GM12891 (cell line): Measurements from ENCODE around the gene PTDSS2.
"Not testable (repeated sequence)": the region's sequence is repeated elsewhere in the genome, so short reads cannot be mapped to it uniquely, and the experiment has no call there.

Experiments
- DNase-seq: peaks from one replicate; pipeline ENCODE4 v3.0.0; 2011; ENCODE audit warnings: low spot score; ENCODE audit not compliant: insufficient read length
- FAIRE-seq: peaks from 2 replicates; lab custom pipeline; 2011; peaks lifted over from hg19 to GRCh38; lab: Jason Lieb, UNC
- PAX5 ChIP-seq: IDR thresholded peaks from 2 replicates; pipeline ENCODE4 v1.6.1; 2011; ENCODE audit warnings: low read length, moderate library complexity, mild to moderate bottlenecking; ENCODE audit not compliant: insufficient read depth, severe bottlenecking
- POLR2A ChIP-seq: IDR thresholded peaks from 2 replicates; pipeline ENCODE4 v1.6.1; 2011; ENCODE audit warnings: low read depth, low read length, control low read depth
- POLR2AphosphoS5 ChIP-seq: IDR thresholded peaks from 2 replicates; pipeline ENCODE4 v1.6.1; 2011; ENCODE audit warnings: low read depth, low read length, control low read depth
- POU2F2 ChIP-seq: IDR thresholded peaks from 2 replicates; pipeline ENCODE4 v1.6.1; 2011; ENCODE audit warnings: low read depth, mild to moderate bottlenecking, control low read depth, low read length, moderate library complexity
- SPI1 ChIP-seq: IDR thresholded peaks from 2 replicates; pipeline ENCODE4 v1.6.1; 2011; ENCODE audit warnings: low read depth, low read length, control low read depth
- TAF1 ChIP-seq: IDR thresholded peaks from 2 replicates; pipeline ENCODE4 v1.6.1; 2011; ENCODE audit warnings: low read depth, low read length, control low read depth

Gene PTDSS2

GRCh38 chr11:465896-466530, 15.9 kb downstream of the PTDSS2 start:
- DNase-seq (no peak), FAIRE-seq (no peak)
- no peak for TF ChIP-seq SPI1
- TF ChIP-seq POLR2A = no peak
- no peak for TF ChIP-seq TAF1
- TF ChIP-seq POLR2AphosphoS5 = no peak
- no peak for TF ChIP-seq POU2F2
- no peak for TF ChIP-seq PAX5

DNA sequence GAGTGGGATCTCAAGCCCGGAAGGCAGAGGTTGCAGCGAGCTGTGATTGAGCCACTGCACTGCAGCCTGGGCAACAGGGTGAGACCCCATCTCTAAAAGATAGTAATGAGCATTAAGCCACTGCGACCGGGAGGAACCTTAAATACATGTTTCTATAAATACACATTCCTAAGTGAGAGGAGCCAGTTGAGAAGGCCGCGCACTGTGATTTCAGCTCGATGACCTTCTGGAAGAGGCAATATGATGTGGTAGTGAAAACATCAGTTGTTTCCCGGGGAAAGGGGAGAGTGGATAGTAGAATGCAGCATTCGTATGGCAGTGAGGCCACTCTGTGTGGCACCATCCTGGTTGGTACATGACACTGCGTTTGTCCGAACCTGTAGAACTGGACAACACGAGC, 18.0 kb downstream of the PTDSS2 start:
- FAIRE-seq (no peak), DNase-seq (no peak)
- no peak for TF ChIP-seq SPI1
- TF ChIP-seq TAF1 = no peak
- no peak for TF ChIP-seq POLR2AphosphoS5
- no peak for TF ChIP-seq PAX5
- TF ChIP-seq POU2F2 = no peak
- no peak for TF ChIP-seq POLR2A

- DNase-seq (no peak), FAIRE-seq (no peak)
- TF ChIP-seq SPI1 = no peak
- no peak for TF ChIP-seq POLR2A
- TF ChIP-seq TAF1 = no peak
- TF ChIP-seq POU2F2 = no peak
- TF ChIP-seq POLR2AphosphoS5 = no peak
- TF ChIP-seq PAX5 = no peak
Measured at GRCh38 chr11:468493-468892, 18.4 kb downstream of the PTDSS2 start.

- not testable (repeated sequence) for DNase-seq, FAIRE-seq
Measured at GRCh38 chr11:469026-469683, 19.1 kb downstream of the PTDSS2 start.

DNA sequence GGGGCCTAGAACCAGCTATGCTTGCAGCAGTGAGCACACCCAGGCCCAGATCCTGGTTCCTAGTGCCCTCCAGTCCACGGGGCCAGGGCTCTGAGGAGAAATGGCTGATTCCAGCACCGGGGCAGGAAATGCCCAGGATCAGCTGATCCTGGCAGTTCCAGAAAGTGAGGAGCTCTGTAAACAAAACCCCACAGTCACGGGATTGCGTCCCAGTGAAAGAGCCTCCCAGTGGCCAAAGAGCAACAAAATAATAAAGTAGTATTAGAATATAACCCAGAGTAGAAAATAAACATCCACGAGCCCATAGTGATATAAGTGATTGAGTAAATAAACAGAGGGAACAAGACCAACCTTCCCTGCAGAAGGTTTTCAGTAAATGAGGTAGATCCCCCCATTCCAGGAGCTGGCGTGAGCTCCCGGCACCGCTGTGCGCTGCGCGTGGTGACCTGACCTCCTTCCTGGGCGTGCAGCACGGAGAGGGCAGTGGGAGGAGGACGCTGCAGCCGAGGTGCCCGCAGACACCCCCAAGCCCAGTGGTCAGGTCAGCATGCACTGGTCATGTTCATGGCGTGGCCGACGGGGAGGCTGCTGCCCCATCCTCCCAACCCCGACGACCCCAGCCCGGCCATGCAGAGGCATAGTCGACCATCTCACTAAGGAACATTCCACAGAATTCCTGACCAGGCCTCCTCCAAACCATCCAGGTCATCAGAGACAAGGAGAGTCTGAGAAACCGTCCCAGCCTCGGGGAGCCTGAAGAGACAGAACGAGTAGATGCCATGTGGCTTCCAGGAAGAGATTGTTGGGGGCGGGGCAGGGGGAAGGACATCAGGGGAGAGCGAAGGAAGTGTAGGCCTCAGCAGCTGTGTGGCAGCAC, 19.8 kb downstream of the PTDSS2 start:
- FAIRE-seq (no peak), DNase-seq (no peak)
- TF ChIP-seq POLR2AphosphoS5 (no peak), TAF1 (no peak), SPI1 (no peak)

DNA sequence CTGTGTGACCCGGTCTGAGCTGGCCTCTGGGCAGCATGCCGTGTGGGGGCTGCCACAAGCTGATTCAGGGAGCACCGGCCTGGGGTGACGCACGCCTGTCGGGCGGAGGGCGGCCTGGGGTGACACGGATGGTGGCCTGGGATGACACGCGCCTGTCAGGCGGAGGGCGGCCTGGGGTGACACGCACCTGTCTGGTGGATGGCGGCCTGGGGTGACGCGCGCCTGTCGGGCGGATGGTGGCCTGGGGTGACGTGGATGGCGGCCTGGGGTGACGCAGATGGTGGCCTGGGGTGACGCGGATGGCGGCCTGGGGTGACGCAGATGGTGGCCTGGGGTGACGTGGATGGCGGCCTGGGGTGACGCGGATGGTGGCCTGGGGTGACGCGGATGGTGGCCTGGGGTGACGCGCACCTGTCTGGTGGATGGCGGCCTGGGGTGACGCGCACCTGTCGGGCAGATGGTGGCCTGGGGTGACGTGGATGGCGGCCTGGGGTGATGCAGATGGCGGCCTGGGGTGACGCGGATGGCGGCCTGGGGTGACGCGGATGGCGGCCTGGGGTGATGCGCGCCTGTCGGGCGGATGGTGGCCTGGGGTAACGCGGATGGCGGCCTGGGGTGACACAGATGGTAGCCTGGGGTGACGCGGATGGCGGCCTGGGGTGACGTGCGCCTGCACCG, 21.5 kb downstream of the PTDSS2 start:
- no peak for FAIRE-seq
- no peak for DNase-seq
- TF ChIP-seq POLR2AphosphoS5 = no peak
- TF ChIP-seq TAF1 = no peak
- no peak for TF ChIP-seq SPI1

DNA sequence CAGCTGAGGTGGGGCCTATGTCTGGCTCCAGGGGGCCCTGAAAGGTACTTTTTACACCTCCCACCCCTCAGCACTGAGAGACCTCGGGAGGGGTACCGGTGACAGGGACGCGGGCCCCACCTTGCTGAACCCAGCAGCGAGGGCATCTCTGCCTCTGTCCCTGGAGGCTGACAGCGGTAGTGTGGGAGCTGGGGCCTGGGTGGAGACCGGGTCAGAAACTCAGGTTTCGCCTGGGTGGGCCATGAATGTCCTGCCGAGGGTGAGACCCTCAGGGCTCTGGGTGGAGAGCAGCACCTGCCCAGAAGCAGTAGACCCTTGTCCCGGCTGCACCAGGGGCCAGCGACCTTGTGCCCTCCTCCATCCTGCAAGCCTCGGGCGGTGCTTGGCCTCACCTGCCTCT, 22.2 kb downstream of the PTDSS2 start:
- no peak for FAIRE-seq
- no peak for TF ChIP-seq SPI1
- no peak for DNase-seq

- no peak for FAIRE-seq
- TF ChIP-seq POLR2A (no peak), PAX5 (no peak), TAF1 (no peak), POLR2AphosphoS5 (no peak), POU2F2 (no peak), SPI1 (no peak)
- no peak for DNase-seq
Measured at GRCh38 chr11:472816-473215, 22.7 kb downstream of the PTDSS2 start.

- FAIRE-seq (no peak), DNase-seq (no peak)
- TF ChIP-seq POU2F2 (no peak), POLR2AphosphoS5 (no peak), TAF1 (no peak), SPI1 (no peak), POLR2A (no peak), PAX5 (no peak)
Measured at GRCh38 chr11:473415-473814, 23.3 kb downstream of the PTDSS2 start.

DNA sequence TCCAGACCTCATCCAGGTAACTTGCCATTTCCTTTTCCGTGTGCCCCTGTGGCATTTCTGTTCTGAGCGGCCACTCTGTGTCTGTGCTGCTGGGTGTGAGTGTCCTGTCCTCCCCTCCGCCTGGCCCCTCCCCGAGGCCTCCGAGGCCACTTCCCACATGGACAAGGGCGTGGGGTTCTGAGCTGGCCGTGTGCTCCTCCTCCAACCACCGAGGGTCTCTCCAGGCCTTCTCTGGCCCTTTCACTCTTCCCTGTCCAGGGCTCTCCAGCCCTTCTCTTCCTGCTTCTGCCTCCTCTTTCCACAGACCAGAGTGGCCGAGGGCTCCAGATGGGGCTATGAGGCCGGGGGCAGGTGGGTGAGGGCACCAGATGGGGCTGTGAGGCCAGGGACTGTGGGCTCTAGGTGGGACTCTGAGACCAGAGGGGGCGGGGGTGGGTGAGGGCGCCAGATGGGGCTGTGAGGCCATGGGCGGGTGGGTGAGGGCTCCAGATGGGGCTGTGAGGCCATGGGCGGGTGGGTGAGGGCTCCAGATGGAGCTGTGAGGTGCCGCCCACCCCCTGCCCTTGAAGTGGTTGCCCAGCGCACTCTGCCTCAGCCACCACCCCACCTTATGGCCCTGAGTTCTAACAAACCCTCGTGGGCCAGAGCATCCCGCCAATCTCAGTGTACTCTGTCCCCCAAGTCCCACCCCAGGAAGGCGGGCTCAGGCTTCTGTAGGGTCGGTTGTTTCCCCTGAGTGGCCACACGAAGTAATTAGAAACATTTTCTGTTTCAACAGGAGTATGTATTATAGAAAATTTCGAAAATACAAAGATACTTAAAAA, 24.1 kb downstream of the PTDSS2 start:
- TF ChIP-seq SPI1 = no peak
- no peak for TF ChIP-seq POLR2A
- no peak for TF ChIP-seq PAX5
- TF ChIP-seq POLR2AphosphoS5 = no peak
- no peak for TF ChIP-seq TAF1
- TF ChIP-seq POU2F2 = no peak
- DNase-seq (no peak), FAIRE-seq (no peak)
